HEK293T (cell line): ENCODE measurements around the gene LRRFIP1.

Source experiments
- BHLHE40 ChIP-seq: fragments of 450-650 bp; IDR thresholded peaks from 2 replicates; pipeline ENCODE4 v1.6.1; 2016; ENCODE audit warnings: mild to moderate bottlenecking, moderate library complexity, borderline replicate concordance
- ELF4 ChIP-seq: fragments of 450-650 bp; IDR thresholded peaks from 2 replicates; pipeline ENCODE4 v1.6.1; 2017; ENCODE audit warnings: antibody characterized with exemption
- FOXA1 ChIP-seq: fragments of 450-650 bp; IDR thresholded peaks from 2 replicates; pipeline ENCODE4 v1.6.1; 2016; ENCODE audit warnings: mild to moderate bottlenecking
- FOXK2 ChIP-seq: fragments of 450-650 bp; IDR thresholded peaks from 2 replicates; pipeline ENCODE4 v1.6.1; 2016; ENCODE audit warnings: mild to moderate bottlenecking
- FOXM1 ChIP-seq: fragments of 450-650 bp; IDR thresholded peaks from 2 replicates; pipeline ENCODE4 v1.6.1; 2017; ENCODE audit warnings: mild to moderate bottlenecking, borderline replicate concordance
- HDGF ChIP-seq: fragments of 450-650 bp; IDR thresholded peaks from 2 replicates; pipeline ENCODE4 v1.6.1; 2017; ENCODE audit warnings: antibody characterized with exemption, borderline replicate concordance
- L3MBTL2 ChIP-seq: fragments of 450-650 bp; conservative IDR thresholded peaks from 2 replicates; pipeline ENCODE4 v1.6.1; 2016; ENCODE audit warnings: mild to moderate bottlenecking
- NFRKB ChIP-seq: fragments of 450-650 bp; IDR thresholded peaks from 2 replicates; pipeline ENCODE4 v1.6.1; 2016; ENCODE audit warnings: mild to moderate bottlenecking, moderate library complexity
- PKNOX1 ChIP-seq: fragments of 450-650 bp; IDR thresholded peaks from 2 replicates; pipeline ENCODE4 v1.6.1; 2016
- SP1 ChIP-seq: fragments of 450-650 bp; IDR thresholded peaks from 2 replicates; pipeline ENCODE4 v1.6.1; 2017

GRCh38 chr2:237717366-237718276, 90.2 kb downstream of the LRRFIP1 start:
- TF ChIP-seq FOXK2: no peak
- TF ChIP-seq SP1: no peak
- TF ChIP-seq FOXM1: no peak
- no peak for TF ChIP-seq HDGF
- no peak for TF ChIP-seq FOXA1
- no peak for TF ChIP-seq PKNOX1
- TF ChIP-seq NFRKB: no peak
- no peak for TF ChIP-seq BHLHE40
- no peak for TF ChIP-seq ELF4
- TF ChIP-seq L3MBTL2: no peak
